ENCODE results near the gene SCGB1D2.

GRCh38 chr11:62253999-62254542 is 12.0 kb downstream of the SCGB1D2 start:
- no peak for TF ChIP-seq POLR2AphosphoS5 (IDR thresholded peaks at IDR 0.05)
- no peak for TF ChIP-seq CTCF (IDR thresholded peaks at IDR 0.05)
- no peak for TF ChIP-seq POLR2A (IDR thresholded peaks at IDR 0.05; ENCODE audit: low read depth)
